ENCODE measurements around the gene STX10. TPM values are rescaled to one million over a fixed set of nuclear protein-coding genes. Genes with fewer than 3 reads are reported as not detected.
A peak's percentile ranks its signal among the peaks of the same experiment; 100 is the strongest.

STX10 gene
- total and polyA plus RNA-seq, 9 of the 15 experiments (the other 6 are each of a cell fraction or from before 2014, with no cell fraction given): 0.51 to 66.3 (median 31.0) TPM

- TF ChIP-seq MAX (CRISPR knock-in tag; IDR thresholded peaks at IDR 0.05) (no peak), JUND (IDR thresholded peaks at IDR 0.05; ENCODE audit: borderline replicate concordance, low read depth, low read length) (peak; percentile 82), JUND (tag; IDR thresholded peaks at IDR 0.05; ENCODE audit: borderline replicate concordance, low read depth, low read length) (peak; percentile 64; the same call in 1 of the 3 replicates), GABPB1 (CRISPR knock-in tag; IDR thresholded peaks at IDR 0.05) (peak; percentile 64), EGR1 (conservative IDR thresholded peaks at IDR 0.05) (peak; percentile 98), ZNF551 (CRISPR knock-in tag; IDR thresholded peaks at IDR 0.05) (no peak), XRCC5 (IDR thresholded peaks at IDR 0.05; ENCODE audit: low read depth, low read length) (peak; percentile 27), ETV5 (CRISPR knock-in tag; IDR thresholded peaks at IDR 0.05; ENCODE audit: low read depth) (peak; percentile 70; the same call in 1 of the 2 replicates), NUFIP1 (IDR thresholded peaks at IDR 0.05; ENCODE audit: partially characterized antibody) (no peak), RB1 (IDR thresholded peaks at IDR 0.05; ENCODE audit: low read depth) (peak; percentile 19; the same call in 1 of the 2 replicates), ZNF830 (CRISPR knock-in tag; IDR thresholded peaks at IDR 0.05) (no peak), TFAP4 (CRISPR knock-in tag; IDR thresholded peaks at IDR 0.05; ENCODE audit: borderline replicate concordance) (peak; percentile 46; the same call in 1 of the 2 replicates), ZNF24 (IDR thresholded peaks at IDR 0.05) (0 out of 2 replicates have a peak, but pooled peaks have one; percentile 10), CCNT2 (IDR thresholded peaks at IDR 0.05; ENCODE audit: borderline replicate concordance, extremely low read depth, insufficient read length, low read depth, low read length) (peak; percentile 76)
- TF ChIP-seq, protein P1, sequence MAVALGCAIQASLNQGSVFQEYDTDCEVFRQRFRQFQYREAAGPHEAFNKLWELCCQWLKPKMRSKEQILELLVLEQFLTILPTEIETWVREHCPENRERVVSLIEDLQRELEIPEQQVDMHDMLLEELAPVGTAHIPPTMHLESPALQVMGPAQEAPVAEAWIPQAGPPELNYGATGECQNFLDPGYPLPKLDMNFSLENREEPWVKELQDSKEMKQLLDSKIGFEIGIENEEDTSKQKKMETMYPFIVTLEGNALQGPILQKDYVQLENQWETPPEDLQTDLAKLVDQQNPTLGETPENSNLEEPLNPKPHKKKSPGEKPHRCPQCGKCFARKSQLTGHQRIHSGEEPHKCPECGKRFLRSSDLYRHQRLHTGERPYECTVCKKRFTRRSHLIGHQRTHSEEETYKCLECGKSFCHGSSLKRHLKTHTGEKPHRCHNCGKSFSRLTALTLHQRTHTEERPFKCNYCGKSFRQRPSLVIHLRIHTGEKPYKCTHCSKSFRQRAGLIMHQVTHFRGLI (CRISPR knock-in tag; IDR thresholded peaks at IDR 0.05): no peak
- TF ChIP-seq, protein P2, sequence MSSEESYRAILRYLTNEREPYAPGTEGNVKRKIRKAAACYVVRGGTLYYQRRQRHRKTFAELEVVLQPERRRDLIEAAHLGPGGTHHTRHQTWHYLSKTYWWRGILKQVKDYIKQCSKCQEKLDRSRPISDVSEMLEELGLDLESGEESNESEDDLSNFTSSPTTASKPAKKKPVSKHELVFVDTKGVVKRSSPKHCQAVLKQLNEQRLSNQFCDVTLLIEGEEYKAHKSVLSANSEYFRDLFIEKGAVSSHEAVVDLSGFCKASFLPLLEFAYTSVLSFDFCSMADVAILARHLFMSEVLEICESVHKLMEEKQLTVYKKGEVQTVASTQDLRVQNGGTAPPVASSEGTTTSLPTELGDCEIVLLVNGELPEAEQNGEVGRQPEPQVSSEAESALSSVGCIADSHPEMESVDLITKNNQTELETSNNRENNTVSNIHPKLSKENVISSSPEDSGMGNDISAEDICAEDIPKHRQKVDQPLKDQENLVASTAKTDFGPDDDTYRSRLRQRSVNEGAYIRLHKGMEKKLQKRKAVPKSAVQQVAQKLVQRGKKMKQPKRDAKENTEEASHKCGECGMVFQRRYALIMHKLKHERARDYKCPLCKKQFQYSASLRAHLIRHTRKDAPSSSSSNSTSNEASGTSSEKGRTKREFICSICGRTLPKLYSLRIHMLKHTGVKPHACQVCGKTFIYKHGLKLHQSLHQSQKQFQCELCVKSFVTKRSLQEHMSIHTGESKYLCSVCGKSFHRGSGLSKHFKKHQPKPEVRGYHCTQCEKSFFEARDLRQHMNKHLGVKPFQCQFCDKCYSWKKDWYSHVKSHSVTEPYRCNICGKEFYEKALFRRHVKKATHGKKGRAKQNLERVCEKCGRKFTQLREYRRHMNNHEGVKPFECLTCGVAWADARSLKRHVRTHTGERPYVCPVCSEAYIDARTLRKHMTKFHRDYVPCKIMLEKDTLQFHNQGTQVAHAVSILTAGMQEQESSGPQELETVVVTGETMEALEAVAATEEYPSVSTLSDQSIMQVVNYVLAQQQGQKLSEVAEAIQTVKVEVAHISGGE (CRISPR knock-in tag; IDR thresholded peaks at IDR 0.05): no peak
- TF ChIP-seq, protein P3, sequence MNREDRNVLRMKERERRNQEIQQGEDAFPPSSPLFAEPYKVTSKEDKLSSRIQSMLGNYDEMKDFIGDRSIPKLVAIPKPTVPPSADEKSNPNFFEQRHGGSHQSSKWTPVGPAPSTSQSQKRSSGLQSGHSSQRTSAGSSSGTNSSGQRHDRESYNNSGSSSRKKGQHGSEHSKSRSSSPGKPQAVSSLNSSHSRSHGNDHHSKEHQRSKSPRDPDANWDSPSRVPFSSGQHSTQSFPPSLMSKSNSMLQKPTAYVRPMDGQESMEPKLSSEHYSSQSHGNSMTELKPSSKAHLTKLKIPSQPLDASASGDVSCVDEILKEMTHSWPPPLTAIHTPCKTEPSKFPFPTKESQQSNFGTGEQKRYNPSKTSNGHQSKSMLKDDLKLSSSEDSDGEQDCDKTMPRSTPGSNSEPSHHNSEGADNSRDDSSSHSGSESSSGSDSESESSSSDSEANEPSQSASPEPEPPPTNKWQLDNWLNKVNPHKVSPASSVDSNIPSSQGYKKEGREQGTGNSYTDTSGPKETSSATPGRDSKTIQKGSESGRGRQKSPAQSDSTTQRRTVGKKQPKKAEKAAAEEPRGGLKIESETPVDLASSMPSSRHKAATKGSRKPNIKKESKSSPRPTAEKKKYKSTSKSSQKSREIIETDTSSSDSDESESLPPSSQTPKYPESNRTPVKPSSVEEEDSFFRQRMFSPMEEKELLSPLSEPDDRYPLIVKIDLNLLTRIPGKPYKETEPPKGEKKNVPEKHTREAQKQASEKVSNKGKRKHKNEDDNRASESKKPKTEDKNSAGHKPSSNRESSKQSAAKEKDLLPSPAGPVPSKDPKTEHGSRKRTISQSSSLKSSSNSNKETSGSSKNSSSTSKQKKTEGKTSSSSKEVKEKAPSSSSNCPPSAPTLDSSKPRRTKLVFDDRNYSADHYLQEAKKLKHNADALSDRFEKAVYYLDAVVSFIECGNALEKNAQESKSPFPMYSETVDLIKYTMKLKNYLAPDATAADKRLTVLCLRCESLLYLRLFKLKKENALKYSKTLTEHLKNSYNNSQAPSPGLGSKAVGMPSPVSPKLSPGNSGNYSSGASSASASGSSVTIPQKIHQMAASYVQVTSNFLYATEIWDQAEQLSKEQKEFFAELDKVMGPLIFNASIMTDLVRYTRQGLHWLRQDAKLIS (CRISPR knock-in tag; IDR thresholded peaks at IDR 0.05): peak; percentile 86
These were observed 4.1 kb upstream of the STX10 start (continued) for GRCh38 chr19:13154241-13154778.

Data from K562 (cell line).